Measurements from ENCODE around the gene SIGLEC8. TPM values are rescaled to one million over a fixed set of nuclear protein-coding genes. Genes with fewer than 3 reads are reported as not detected.
"Not testable (repeated sequence)": the region's sequence is repeated elsewhere in the genome, so short reads cannot be mapped to it uniquely, and the experiment has no call there.

The SIGLEC8 gene
- total RNA-seq, 1 donor from 2014 or later = not detected

GRCh38 chr19:51431124-51431523 is 27.1 kb downstream of the SIGLEC8 start:
- no peak for TF ChIP-seq CTCF (IDR thresholded peaks at IDR 0.05; ENCODE audit: unreplicated experiment)
- DNase-seq (ENCODE audit: low spot score, unreplicated experiment) = no peak
- peaks cover 42% of the 10 kb centered on the region for H3K27me3 Mint-ChIP-seq

GRCh38 chr19:51430221-51430620 is 28.0 kb downstream of the SIGLEC8 start:
- Mint-ChIP-seq H3K9me3 (ENCODE audit: low read depth) (no peaks in the 10 kb centered on the region), H3K27ac (no peak overlapping the region), H3K4me1 (ENCODE audit: low read depth) (no peaks in the 10 kb centered on the region), H3K4me3 (ENCODE audit: low read depth) (no peak overlapping the region), H3K27me3 (peaks cover 35% of the 10 kb centered on the region), H3K36me3 (ENCODE audit: insufficient read depth) (no peaks in the 10 kb centered on the region)
- DNase-seq (ENCODE audit: low spot score, unreplicated experiment) = no peak
- no peak for TF ChIP-seq CTCF (IDR thresholded peaks at IDR 0.05; ENCODE audit: unreplicated experiment)

More at GRCh38 chr19:51431124-51431523, 27.1 kb downstream of the SIGLEC8 start:
- H3K36me3 Mint-ChIP-seq (ENCODE audit: insufficient read depth) = no peaks in the 10 kb centered on the region
- H3K9me3 Mint-ChIP-seq (ENCODE audit: low read depth) = no peaks in the 10 kb centered on the region
- H3K4me3 Mint-ChIP-seq (ENCODE audit: low read depth) = no peak overlapping the region
- no peaks in the 10 kb centered on the region for H3K4me1 Mint-ChIP-seq (ENCODE audit: low read depth)
- no peak overlapping the region for H3K27ac Mint-ChIP-seq

- Mint-ChIP-seq H3K9me3 (ENCODE audit: low read depth) (no peaks in the 10 kb centered on the region), H3K27ac (no peak overlapping the region), H3K4me3 (ENCODE audit: low read depth) (no peak overlapping the region), H3K27me3 (peaks cover 37% of the 10 kb centered on the region), H3K36me3 (ENCODE audit: insufficient read depth) (no peaks in the 10 kb centered on the region), H3K4me1 (ENCODE audit: low read depth) (no peaks in the 10 kb centered on the region)
- no peak for TF ChIP-seq CTCF (IDR thresholded peaks at IDR 0.05; ENCODE audit: unreplicated experiment)
- no peak for DNase-seq (ENCODE audit: low spot score, unreplicated experiment)
Observed at GRCh38 chr19:51427201-51427600, 31.1 kb downstream of the SIGLEC8 start.

- no peaks in the 10 kb centered on the region for H3K4me1 Mint-ChIP-seq (ENCODE audit: low read depth)
- H3K27me3 Mint-ChIP-seq = peaks cover 27% of the 10 kb centered on the region
- peak; percentile 97 for DNase-seq (ENCODE audit: low spot score, unreplicated experiment)
- H3K36me3 Mint-ChIP-seq (ENCODE audit: insufficient read depth) = no peaks in the 10 kb centered on the region
- peak; percentile 98 for TF ChIP-seq CTCF (IDR thresholded peaks at IDR 0.05; ENCODE audit: unreplicated experiment)
- no peaks in the 10 kb centered on the region for H3K9me3 Mint-ChIP-seq (ENCODE audit: low read depth)
- H3K27ac Mint-ChIP-seq = no peak overlapping the region
- H3K4me3 Mint-ChIP-seq (ENCODE audit: low read depth) = no peak overlapping the region
Observed at GRCh38 chr19:51422053-51422448, 36.2 kb downstream of the SIGLEC8 start.

- DNase-seq (ENCODE audit: low spot score, unreplicated experiment) = no peak
- H3K36me3 Mint-ChIP-seq (ENCODE audit: insufficient read depth) = no peaks in the 10 kb centered on the region
- no peaks in the 10 kb centered on the region for H3K4me1 Mint-ChIP-seq (ENCODE audit: low read depth)
- TF ChIP-seq CTCF (IDR thresholded peaks at IDR 0.05; ENCODE audit: unreplicated experiment) = no peak
- H3K4me3 Mint-ChIP-seq (ENCODE audit: low read depth) = no peak overlapping the region
- no peak overlapping the region for H3K27ac Mint-ChIP-seq
- H3K27me3 Mint-ChIP-seq = peaks cover 24% of the 10 kb centered on the region
- H3K9me3 Mint-ChIP-seq (ENCODE audit: low read depth) = no peaks in the 10 kb centered on the region
Observed at GRCh38 chr19:51421229-51422052, 36.8 kb downstream of the SIGLEC8 start.

GRCh38 chr19:51420511-51420910 is 37.7 kb downstream of the SIGLEC8 start:
- not testable (repeated sequence) for DNase-seq (ENCODE audit: low spot score, unreplicated experiment); H3K4me1 Mint-ChIP-seq (ENCODE audit: low read depth); H3K27ac Mint-ChIP-seq; H3K4me3 Mint-ChIP-seq (ENCODE audit: low read depth); H3K36me3 Mint-ChIP-seq (ENCODE audit: insufficient read depth); H3K9me3 Mint-ChIP-seq (ENCODE audit: low read depth)
- peaks cover 22% of the 10 kb centered on the region for H3K27me3 Mint-ChIP-seq

All from progenitor cell of endocrine pancreas (in vitro differentiated cells).